ENCODE measurements around the gene MET. TPM values are rescaled to one million over a fixed set of nuclear protein-coding genes. Genes with fewer than 3 reads are reported as not detected.
A peak's percentile ranks its signal among the peaks of the same experiment; 100 is the strongest.

Gene MET
- total RNA-seq, 1 donor from 2014 or later = 15.2 TPM

DNA sequence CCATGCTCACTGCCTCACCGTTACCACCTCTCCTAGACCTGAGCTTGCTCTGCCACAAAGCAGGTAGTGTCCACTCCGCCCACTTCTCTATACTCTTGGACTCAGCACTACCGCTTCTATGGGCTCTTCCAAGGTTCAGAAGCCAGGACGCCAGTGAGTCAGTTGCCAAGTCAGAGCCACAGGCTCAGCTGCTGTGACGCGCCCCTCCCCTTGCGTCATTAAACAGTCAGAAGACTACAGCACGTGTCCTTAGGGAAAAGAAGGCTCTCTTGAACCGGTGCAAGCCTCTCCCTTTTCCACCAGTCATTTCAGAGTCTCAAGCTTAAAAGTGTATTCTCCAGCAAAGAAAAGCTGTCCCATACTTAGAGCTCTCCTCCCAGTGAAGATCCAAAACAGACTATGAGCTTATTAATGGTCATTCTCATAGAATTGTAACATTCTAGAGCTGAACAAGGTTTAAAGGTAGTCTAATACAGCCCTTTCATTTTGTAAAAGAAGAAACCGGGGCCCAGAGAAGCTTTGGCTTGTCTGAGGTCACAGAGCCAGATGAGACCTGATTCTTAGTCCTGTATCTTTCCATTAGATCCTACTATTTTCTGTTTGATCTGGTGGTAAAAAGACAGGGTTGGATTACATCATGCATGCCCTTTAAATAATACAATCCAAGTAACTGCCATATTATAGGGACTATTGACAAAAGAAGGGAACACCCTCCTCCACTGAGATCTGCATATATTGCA lies 40.9 kb upstream of the MET start:
- intact Hi-C loops (cut with DNase I) = no loop called here
- H3K27me3 ChIP-seq = no peaks in the 10 kb centered on the region
- H3K9me3 ChIP-seq = no peaks in the 10 kb centered on the region
- peak overlapping the region; percentile 34 for H3K27ac ChIP-seq
- H3K4me1 ChIP-seq = peaks cover 8% of the 10 kb centered on the region
- DNase-seq (ENCODE audit: extremely low spot score in 2 of 2) = no peak
- no peak overlapping the region for H3K4me3 ChIP-seq
- TF ChIP-seq POLR2AphosphoS5 (IDR thresholded peaks at IDR 0.05; ENCODE audit: insufficient read depth in 1 of 2, low read depth in 1 of 2) (peak; percentile 26 to 55), POLR2A (IDR thresholded peaks at IDR 0.05) (no peak)
- TF ChIP-seq, protein P1, sequence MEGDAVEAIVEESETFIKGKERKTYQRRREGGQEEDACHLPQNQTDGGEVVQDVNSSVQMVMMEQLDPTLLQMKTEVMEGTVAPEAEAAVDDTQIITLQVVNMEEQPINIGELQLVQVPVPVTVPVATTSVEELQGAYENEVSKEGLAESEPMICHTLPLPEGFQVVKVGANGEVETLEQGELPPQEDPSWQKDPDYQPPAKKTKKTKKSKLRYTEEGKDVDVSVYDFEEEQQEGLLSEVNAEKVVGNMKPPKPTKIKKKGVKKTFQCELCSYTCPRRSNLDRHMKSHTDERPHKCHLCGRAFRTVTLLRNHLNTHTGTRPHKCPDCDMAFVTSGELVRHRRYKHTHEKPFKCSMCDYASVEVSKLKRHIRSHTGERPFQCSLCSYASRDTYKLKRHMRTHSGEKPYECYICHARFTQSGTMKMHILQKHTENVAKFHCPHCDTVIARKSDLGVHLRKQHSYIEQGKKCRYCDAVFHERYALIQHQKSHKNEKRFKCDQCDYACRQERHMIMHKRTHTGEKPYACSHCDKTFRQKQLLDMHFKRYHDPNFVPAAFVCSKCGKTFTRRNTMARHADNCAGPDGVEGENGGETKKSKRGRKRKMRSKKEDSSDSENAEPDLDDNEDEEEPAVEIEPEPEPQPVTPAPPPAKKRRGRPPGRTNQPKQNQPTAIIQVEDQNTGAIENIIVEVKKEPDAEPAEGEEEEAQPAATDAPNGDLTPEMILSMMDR (IDR thresholded peaks at IDR 0.05) = no peak
- H3K36me3 ChIP-seq = no peaks in the 10 kb centered on the region

DNA sequence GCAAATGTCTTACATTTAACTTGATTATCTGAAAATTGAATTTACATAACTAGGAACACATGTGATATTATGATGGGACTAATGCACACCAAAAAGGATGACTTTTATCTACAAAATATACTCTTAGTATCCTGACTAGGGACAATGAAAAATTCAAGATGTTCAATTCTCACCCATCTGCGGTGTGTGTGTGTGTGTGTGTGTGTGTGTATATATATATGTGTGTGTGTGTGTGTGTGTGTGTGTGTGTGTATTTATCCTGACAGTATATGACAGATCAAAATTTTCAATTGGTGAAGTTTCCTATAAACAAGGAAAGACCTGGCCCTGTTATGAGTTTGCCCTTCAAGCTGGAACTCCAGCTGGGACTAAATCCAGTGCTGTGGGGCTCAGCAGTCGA lies 40.3 kb upstream of the MET start:
- TF ChIP-seq POLR2A (IDR thresholded peaks at IDR 0.05) (no peak), POLR2AphosphoS5 (IDR thresholded peaks at IDR 0.05; ENCODE audit: insufficient read depth in 1 of 2, low read depth in 1 of 2) (no peak)
- TF ChIP-seq, protein P1 (IDR thresholded peaks at IDR 0.05) = no peak
- no peaks in the 10 kb centered on the region for H3K27me3 ChIP-seq
- H3K36me3 ChIP-seq = no peaks in the 10 kb centered on the region
- no peak overlapping the region for H3K27ac ChIP-seq
- DNase-seq (ENCODE audit: extremely low spot score in 2 of 2) = no peak
- peaks cover 8% of the 10 kb centered on the region for H3K4me1 ChIP-seq
- intact Hi-C loops (cut with DNase I) = no loop called here
- H3K4me3 ChIP-seq = no peak overlapping the region
- no peaks in the 10 kb centered on the region for H3K9me3 ChIP-seq

DNA sequence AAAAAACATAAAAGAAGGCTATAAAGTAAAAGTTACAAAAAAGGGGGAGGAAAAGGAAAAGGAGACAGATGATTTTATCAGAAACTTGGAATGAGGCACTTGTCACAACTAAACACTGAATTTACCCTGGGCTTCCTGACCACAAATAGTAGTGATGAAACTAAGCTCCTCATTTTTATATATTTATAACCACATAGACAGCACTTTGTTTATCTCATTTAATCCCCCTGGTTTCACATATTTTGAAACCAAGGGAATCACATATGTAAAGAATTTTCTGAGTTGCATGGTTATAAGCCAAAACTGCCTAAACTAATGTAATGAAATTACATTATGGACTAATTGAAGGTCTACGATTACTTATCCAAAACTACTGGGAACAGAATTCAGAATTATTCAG lies 39.6 kb upstream of the MET start:
- DNase-seq (ENCODE audit: extremely low spot score in 2 of 2) = no peak
- intact Hi-C loops (cut with DNase I) = no loop called here
- Histone ChIP-seq H3K27ac (no peak overlapping the region), H3K27me3 (no peaks in the 10 kb centered on the region), H3K9me3 (no peaks in the 10 kb centered on the region), H3K36me3 (no peaks in the 10 kb centered on the region), H3K4me1 (peaks cover 8% of the 10 kb centered on the region), H3K4me3 (no peak overlapping the region)
- TF ChIP-seq POLR2A (IDR thresholded peaks at IDR 0.05) (no peak), POLR2AphosphoS5 (IDR thresholded peaks at IDR 0.05; ENCODE audit: insufficient read depth in 1 of 2, low read depth in 1 of 2) (no peak)
- TF ChIP-seq, protein P1 (IDR thresholded peaks at IDR 0.05) = no peak

DNA sequence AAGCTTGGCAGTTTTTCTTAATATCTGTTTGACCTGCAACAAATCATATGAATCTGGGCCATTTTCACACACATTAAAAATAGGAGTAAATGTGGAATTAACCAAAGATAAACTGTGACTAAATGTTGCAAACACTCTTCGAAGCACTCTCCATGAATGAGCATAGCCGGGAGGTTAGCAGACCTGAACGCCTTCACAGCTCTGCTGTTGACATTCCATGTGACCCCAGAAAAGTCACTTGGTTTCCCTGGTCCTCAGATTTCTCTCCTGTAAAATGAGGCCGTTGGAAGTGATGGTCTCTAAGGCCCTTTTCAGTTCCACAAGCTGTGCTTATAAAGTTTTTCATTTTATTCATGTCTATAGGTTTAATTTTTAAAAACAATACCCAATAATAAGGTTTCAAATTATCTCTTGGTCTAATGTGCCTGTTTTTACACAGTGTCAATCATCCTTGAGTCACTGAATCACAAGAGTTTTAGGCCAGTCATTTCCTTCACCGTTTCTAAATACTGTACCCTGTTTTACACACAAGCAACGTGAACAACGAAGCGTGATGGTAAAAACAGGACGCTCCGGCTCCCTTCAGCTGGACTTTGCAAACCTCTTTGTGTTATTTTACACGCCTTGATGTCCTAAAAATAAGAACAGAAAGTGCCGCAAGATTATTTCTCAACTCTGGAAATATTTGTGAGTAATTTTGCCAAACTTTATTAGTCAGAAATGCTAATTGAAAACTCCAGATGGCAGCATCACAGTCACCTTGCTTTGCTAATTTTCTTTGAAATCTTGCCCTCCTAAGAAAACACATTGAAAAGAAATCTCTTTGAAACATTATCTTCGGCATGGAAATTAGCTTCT lies 38.6 kb upstream of the MET start:
- Histone ChIP-seq H3K4me3 (no peak overlapping the region), H3K27ac (peak overlapping the region; percentile 14), H3K9me3 (no peaks in the 10 kb centered on the region), H3K4me1 (peaks cover 8% of the 10 kb centered on the region), H3K27me3 (no peaks in the 10 kb centered on the region), H3K36me3 (no peaks in the 10 kb centered on the region)
- TF ChIP-seq, protein P1 (IDR thresholded peaks at IDR 0.05) = no peak
- TF ChIP-seq POLR2AphosphoS5 (IDR thresholded peaks at IDR 0.05; ENCODE audit: insufficient read depth in 1 of 2, low read depth in 1 of 2) (peak in 1 of 2 donors; percentile 82), POLR2A (IDR thresholded peaks at IDR 0.05) (no peak)
- no peak for DNase-seq (ENCODE audit: extremely low spot score in 2 of 2)
- intact Hi-C loops (cut with DNase I) = no loop called here
